OCI-M1 (cell line): Measurements from ENCODE around the gene CD52.

ENCODE experiments used
- DNase-seq: peaks from one replicate; lab custom pipeline; 2025; lab: John Stamatoyannopoulos, UW

Gene CD52

DNA sequence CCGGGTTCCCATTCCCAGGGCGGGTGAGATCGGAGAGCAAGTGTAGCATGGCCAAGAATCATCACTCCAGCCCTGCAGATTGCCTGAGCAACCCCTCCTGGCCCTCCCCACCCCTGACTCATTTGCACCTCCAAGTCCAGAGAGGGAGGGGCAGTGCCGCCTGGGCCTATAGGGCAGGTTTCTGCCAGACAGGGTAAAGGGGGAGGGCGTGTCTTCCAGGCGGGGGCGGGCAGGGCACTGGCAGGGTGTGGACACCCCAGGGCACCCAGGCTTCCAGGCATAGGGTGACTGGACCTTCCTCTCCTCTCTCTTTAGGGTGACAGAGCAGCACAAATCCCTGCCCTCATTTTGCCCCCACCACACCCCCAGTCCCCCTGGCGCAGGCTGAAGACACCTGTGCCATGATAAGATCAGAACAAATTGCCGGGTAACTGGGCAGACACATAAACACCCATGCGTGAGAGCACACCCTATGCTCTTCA is 39.4 kb downstream of the CD52 start:
- no peak for DNase-seq

DNA sequence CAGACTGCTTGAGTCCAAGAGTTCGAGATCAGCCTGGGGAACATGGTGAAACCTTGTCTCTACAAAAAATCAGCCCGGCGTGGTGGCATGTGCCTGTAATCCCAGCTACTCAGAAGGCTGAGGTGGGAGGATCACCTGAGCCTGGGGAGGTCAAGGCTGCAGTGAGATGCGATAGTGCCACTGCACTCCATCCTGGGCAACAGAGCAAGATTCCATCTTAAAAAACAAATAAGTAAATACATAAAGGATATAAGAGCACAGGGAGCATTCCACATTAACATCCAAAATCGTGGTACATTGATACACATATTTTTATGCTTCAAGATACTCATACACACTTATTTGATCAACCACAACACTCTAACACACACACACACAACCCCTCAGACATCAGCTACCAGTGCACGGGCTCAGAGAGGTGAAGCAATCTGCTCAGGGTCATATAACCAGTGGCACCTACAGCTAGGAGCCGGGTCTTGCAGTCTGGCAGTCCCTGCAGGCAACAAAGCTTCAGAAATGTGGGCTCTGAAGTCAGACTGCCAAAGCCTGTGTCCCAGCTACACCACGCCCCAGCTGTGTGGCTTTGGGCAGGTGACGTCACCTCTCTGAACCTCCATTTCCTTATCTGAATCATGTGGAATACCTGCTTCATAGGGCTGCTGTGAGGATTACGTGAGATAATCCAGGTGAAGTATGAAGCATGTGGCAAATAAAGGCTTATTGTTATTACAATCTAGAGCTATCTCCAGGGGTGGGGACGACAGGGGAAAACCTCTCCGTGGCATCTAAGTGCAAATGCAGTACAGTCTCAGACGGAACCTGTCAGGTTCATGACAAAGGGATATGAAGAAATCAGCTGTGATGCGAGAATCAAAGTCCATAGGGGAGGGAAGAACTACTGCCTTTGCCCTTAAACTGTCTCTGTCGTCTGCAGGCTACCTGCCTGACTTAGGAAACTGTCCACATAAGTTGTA is 40.9 kb downstream of the CD52 start:
- peak; percentile 42 for DNase-seq

DNA sequence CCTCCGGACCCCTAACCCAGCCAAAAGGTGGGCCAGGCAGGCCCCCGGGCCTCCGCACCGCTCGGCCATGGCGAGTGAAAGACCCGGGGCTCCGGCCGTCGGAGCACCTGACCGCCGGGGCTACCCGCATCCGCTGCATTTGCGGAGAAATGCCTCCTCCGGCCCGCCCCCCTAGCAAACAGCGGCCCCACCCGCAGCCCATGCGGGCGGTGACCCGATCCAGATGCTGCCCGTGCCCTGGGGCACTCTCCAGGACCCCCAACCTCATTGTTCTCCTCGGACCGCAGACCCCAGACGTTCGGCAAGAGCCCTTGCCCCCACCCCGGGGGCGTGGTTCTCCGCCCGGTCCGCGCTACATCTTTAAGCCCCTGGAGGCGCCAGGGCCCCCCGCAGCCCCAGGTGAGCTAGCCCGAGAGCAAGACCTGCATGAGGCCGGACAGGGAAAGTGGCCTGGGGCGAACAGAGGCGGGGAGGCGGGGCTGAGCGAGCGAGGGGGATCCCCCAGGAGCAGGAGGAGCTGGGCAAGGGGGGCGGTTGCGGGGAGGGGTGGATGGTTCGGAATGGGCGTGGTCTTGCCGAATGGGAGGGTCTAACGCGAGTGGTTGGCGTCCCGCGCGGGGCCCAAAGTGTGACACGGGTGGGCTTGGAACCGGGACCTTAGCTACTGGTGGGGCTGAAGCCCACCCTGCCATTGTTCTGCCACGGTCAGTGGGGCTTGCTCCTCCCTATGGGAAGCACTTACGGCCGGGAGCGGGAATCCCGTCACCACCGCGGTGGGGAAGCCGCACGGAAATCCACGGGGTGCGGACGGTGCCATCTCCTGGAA is 42.4 kb downstream of the CD52 start:
- no peak for DNase-seq

DNA sequence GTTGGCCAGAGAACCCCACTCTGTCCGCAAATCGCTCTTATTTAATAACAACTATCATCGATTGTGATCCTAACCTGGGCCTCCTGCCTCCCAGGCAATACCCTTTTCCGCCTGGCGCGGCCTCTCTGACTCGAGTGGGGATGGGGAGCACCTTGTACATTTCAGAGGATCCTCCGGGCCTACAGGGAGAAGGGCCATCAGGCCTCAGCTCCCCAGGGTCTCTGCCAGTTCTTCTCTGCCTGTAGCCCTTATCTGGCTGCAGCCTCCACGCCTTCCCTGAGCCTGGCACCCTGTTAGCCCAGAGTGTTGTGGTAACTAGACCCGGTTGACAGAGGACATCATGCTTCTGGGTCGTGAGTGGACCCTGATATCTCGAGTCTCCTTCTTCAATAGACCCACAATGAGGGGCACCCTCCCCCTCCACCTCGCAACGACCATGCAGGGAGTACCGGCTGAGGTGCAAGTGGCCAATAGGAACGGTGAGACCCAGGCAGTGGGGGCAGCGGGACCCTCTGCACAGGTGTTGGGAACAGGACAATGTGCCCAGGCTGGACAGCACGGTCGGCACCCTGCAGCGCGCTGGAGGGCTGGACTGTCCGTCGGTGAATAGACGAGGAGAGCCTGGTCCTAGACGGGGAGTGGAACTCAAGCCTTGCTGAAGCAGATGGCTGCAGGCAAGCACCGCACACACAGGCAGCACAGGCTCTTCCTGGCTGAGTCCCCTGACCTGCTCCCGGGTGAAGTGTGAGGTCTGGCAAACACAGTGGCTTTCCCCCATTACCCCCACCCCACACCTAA is 43.2 kb downstream of the CD52 start:
- no peak for DNase-seq

DNA sequence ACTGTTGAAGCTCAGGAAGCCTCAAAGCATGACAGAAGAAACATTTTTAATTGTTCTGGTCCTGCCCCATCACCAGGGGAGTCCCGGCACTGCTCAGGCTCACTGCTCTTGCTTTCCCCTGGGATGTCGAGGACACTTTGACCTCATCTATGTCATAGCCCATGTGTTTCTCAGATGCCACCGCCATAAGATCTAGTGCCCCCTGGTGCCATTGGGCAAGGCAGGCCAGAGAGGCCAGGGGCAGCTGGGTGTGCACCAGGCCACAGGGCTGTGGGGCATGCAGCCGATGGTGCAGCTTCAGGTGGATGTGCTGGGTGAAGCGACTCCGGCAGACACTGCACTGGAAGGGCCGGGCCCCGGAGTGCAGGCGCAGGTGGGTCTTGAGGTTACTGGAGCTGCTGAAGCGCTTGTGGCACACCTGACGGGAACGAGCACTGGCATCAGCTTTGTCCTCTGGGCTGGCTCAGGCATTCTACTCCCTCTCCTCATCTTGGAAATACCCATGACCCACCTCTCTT is 43.9 kb downstream of the CD52 start:
- DNase-seq = no peak

DNA sequence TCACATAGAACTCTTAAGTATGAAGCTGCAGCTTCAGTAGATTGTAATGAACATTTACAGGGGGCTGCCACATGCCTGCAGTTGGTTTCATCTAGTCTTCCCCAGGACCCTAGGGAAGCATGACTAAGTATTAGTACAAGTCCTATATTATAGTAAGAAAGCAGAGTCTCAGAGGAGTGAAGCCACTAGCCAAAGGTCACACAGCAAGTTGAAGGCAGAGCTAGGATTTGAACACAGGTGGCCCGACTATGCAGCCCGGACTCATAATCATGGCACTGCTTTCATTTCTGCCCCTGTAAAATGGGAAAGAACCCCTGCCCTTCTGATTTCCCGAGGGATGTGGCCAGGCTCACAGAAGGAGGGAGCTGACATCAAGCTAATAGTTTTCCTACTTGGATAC is 44.6 kb downstream of the CD52 start:
- no peak for DNase-seq

DNA sequence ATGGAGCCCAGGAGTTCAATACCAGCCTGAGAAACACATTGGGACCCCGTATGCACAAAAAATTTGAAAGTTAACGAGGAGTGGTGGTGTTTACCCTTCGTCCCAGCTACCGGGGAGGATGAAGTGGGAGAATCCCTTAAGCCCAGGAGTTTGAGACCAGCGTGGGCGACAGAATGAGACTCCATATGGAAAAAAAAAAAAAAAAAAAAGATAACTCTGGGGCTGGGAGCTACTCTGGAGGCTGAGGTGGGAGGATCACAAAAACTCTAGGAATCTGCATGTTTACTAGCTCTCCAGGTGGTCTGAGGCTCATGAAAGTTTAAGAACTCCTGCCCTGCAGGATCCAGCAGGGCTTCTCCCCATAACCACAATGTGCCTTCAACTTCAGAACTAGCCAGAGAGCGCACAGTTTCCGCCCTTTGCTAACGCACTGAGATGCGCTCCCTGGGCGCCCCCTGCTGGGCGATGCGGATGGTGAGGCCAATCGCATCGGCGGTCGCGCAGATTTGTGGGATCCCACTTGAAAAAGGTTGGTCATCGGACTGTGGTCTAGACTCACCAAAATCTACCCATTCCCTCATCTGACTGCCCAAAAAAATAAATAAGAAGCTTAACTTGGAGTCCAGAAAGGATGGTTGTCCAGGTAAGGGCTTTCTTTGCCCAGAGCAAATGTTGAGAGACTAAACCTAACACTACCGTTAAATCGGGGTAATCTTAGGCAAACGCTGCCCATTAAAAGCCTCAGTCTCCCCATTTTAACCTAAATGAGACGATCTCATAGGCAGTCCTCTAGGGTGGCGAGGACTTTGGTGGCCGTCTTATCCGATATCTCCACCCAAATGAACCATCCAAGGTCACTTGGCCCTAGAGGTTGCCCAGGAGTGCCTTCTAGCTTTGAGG is 46.0 kb downstream of the CD52 start:
- peak; percentile 93 for DNase-seq

DNA sequence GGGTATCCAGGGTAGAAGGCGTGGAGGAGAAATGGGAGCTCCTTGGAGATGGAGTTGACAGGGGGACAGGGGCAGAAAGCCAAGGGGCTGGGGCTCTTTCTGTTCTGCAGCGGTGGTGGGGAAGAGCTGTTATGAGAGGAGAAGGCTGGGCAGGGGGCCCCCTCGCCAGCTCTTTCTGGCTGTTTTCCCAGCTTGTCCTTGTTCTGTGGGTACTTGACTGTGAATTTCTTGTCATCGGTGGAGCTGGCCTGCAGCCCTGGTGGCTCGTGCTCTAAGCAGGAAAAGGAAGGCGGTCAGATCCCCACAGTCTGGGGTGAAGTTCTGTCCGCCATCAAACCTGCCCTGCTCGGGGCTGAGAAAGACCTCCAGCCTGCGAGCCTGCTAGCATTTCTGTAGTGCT is 47.2 kb downstream of the CD52 start:
- no peak for DNase-seq

DNA sequence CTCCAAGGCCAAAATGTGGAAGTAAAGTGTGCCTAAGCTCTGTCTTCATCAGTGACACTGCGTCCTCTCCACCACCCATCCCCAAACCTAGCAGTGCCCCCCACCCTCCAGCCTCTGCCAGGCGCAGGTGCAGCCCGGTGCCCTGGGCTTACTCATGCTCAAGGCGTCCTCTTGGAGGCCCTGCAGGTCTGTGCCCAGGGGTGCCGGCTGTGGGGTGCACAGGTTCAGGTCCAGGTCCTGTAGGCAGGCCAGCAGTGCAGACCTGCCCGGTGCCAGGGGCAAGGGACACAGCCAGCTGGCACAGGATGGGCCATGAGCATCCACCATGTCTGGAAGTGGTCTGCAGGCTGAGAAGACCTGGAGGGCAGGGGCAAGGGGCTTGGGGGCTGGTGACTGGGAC is 49.7 kb downstream of the CD52 start:
- DNase-seq = no peak

DNA sequence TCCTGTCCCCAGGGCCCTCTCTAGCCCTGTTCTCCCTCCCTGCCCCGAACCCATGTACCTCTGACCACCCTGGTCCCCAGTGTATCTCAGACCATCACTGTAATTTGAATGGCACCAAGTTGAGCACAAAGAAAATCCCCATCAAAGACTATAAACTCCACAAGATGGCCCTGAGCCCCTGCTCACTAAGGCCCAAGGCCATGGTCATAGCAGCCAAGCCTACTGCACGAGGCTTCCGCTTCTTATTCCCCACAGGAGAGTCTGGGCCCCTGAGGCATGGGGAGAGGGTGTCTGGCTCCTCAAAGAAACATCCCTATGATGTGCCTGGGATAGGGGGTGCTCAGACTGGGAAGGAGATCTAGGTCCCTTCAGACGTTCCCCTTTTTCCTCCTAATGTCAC is 50.2 kb downstream of the CD52 start:
- peak; percentile 9 for DNase-seq

DNA sequence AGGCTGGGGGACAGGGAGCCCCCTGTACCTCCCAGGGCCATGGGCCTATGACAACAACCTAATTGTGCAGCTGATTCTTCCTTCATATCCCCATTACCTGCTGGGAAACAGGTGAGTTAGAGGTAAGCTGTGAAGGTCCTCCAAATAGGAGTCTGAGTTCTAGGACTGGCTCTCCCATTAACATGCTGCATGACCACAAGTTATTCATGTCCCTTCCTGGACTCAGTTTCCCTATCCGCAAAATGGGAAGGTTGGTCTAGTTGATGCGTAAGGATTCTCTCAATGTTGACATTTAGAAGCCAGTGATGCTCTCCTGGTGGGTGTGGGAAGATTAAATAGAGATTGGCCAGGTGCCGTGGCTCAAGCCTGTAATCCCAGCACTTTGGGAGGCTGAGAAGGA is 50.7 kb downstream of the CD52 start:
- no peak for DNase-seq
